Tibial nerve (tissue), 4 donors: ENCODE measurements around the gene CPNE6. TPM values are rescaled to one million over a fixed set of nuclear protein-coding genes. Genes with fewer than 3 reads are reported as not detected.
"Not testable (repeated sequence)": the region's sequence is repeated elsewhere in the genome, so short reads cannot be mapped to it uniquely, and the experiment has no call there.

ENCODE experiments used
- DNase-seq, 2 donors: peaks; one replicate each; pipeline ENCODE4 v3.0.0-alpha.2; 2019; ENCODE audit warnings: low spot score in 2 of 2
- H3K27ac ChIP-seq, 4 donors: fragments of 200-600 bp; sonication (generic) in 3 of 4; one replicate each; pipeline ENCODE4 v1.5.1; 2017 to 2019; ENCODE audit warnings: mild to moderate bottlenecking in 1 of 4
- H3K27me3 ChIP-seq, 2 donors: fragments of 200-600 bp; sonication (generic) in 1 of 2; one replicate each; pipeline versions ENCODE4 v1.5.1 to v1.6.0; 2017 to 2019
- H3K36me3 ChIP-seq, 3 donors: fragments of 200-600 bp; sonication (generic); one replicate each; pipeline ENCODE4 v1.5.1; 2018 to 2019
- H3K4me1 ChIP-seq, 4 donors: fragments of 200-600 bp; sonication (generic) in 3 of 4; one replicate each; pipeline ENCODE4 v1.5.1; 2017 to 2019
- H3K4me3 ChIP-seq, 4 donors: fragments of 200-600 bp; sonication (generic) in 3 of 4; one replicate each; pipeline ENCODE4 v1.5.1; 2017 to 2019; ENCODE audit warnings: mild to moderate bottlenecking in 1 of 4, moderate library complexity in 1 of 4
- H3K9me3 ChIP-seq, 4 donors: fragments of 200-600 bp; sonication (generic) in 3 of 4; one replicate each; pipeline ENCODE4 v1.5.1; 2017 to 2019
- EP300 ChIP-seq, 2 donors: sonication (generic); formaldehyde crosslinking; IDR thresholded peaks; one replicate each; pipeline ENCODE4 v1.6.1; 2017; ENCODE audit warnings: antibody characterized with exemption in 2 of 2, mild to moderate bottlenecking in 1 of 2
- POLR2A ChIP-seq, 2 donors: fragments of 450-650 bp; IDR thresholded peaks; one replicate each; pipeline ENCODE4 v1.6.1; 2017; ENCODE audit warnings: antibody characterized with exemption in 2 of 2, mild to moderate bottlenecking in 2 of 2, moderate library complexity in 2 of 2
- whole genome bisulfite sequencing, 2 donors: methylation state at CpG; one replicate each; pipeline ENCODE4 v1.1.5; 2018; 5-methylcytosine and 5-hydroxymethylcytosine counted together
- total RNA-seq, 4 donors: library from RNA; depleted of rRNA; stranded (reverse); fragments of >200 nt; gene quantifications; one replicate each; pipeline ENCODE4 v1.1.0, GENCODE V29; 2016
- TF ChIP-seq, protein P1 (sequence below), 5 experiments: fragments of 200-600 bp in 3 of 5; fragments of 450-650 bp in 2 of 5; sonication (generic) in 3 of 5; IDR thresholded peaks; one replicate each; pipeline ENCODE4 v1.5.1; 2016 to 2019; ENCODE audit warnings: antibody characterized with exemption in 5 of 5, mild to moderate bottlenecking in 3 of 5, moderate library complexity in 2 of 5

The CPNE6 gene
- total RNA-seq, 4 donors from 2014 or later, result not detected

DNA sequence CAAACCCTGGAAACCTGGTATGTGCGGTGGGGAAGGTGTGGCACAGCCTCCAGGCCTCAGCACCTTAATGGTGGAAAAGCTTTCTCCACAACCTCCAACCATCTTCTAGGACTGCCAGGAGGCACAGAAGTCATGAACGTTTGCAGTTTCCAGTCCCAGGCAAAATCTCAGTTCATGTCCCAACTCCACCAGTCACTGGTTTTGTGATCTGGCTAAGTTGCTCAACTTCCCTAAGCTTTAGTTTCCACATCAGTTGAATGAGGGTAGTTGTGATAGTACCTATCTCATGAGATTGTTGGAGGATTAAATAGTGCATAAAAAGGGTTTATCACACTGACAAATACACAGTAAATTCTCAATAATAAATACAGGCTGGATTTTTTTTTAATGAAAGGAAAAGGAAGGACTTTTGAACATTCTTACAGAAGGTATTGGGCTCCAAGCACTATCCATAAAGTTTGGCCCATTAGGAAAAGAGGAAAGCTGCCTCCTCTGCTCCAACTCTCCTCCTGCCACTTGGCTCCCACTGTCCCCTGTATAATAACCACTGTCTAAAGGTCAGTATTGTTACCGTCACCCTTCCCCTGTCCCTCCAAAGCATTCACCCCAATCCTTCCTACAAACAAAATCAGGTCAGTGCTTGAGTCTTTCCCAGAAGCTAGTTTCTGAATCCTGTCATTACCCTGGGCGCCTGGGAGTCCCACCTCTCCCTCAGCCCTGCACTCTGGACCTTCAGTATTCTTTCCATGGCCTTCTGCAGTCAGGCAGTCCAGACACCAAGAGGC lies 29.0 kb downstream of the CPNE6 start:
- TF ChIP-seq, protein P1, sequence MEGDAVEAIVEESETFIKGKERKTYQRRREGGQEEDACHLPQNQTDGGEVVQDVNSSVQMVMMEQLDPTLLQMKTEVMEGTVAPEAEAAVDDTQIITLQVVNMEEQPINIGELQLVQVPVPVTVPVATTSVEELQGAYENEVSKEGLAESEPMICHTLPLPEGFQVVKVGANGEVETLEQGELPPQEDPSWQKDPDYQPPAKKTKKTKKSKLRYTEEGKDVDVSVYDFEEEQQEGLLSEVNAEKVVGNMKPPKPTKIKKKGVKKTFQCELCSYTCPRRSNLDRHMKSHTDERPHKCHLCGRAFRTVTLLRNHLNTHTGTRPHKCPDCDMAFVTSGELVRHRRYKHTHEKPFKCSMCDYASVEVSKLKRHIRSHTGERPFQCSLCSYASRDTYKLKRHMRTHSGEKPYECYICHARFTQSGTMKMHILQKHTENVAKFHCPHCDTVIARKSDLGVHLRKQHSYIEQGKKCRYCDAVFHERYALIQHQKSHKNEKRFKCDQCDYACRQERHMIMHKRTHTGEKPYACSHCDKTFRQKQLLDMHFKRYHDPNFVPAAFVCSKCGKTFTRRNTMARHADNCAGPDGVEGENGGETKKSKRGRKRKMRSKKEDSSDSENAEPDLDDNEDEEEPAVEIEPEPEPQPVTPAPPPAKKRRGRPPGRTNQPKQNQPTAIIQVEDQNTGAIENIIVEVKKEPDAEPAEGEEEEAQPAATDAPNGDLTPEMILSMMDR (IDR thresholded peaks at IDR 0.05), result no peak
- TF ChIP-seq EP300 (IDR thresholded peaks at IDR 0.05), result no peak
- TF ChIP-seq POLR2A (IDR thresholded peaks at IDR 0.05), result no peak
- Histone ChIP-seq H3K4me1 (peaks cover 0 to 7% (median 3%) of the 10 kb centered on the region in 4 donors), H3K4me3 (no peak overlapping the region), H3K27me3 (no peaks in the 10 kb centered on the region), H3K36me3 (peaks cover 0 to 67% (median 13%) of the 10 kb centered on the region in 3 donors), H3K9me3 (no peaks in the 10 kb centered on the region), H3K27ac (no peak overlapping the region)
- 75 to 79% methylated on average over 4 of the region's 4 CpGs for WGBS, 2 donors
- DNase-seq, result no peak

DNA sequence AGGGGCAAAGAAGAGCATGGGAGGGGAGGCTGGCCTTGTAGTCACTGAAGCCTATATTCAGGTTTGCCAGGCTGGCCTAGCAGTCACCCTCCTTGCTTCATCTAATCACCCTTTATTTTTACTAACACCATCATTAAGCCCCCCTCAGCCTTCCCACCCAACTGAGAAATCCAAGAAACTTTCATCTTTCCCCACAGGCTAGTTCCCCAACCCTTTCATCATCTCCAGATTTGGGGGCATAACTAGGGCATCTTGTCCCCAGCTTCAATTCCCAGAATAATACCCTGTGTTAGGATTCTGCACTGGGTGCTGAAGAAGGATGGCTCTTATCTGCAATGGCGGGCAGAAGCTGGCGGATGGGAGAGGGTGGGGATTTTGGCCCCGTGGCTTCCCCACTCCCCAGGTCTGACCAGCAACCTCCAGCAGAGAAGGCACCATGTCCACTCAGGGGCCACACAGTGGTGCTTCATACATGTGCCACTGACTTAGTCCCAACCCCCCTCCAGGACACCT lies 29.7 kb downstream of the CPNE6 start:
- no peak for DNase-seq
- no peaks in the 10 kb centered on the region for H3K27me3 ChIP-seq
- TF ChIP-seq, protein P1 (IDR thresholded peaks at IDR 0.05), result no peak
- peaks cover 0 to 67% (median 13%) of the 10 kb centered on the region in 3 donors for H3K36me3 ChIP-seq
- no peak overlapping the region for H3K27ac ChIP-seq
- no peak overlapping the region for H3K4me3 ChIP-seq
- peaks cover 0 to under 1% (median 0%) of the 10 kb centered on the region in 4 donors for H3K4me1 ChIP-seq
- 97 to 100% methylated on average over 3 of the region's 3 CpGs for WGBS, 2 donors
- no peaks in the 10 kb centered on the region for H3K9me3 ChIP-seq

- Histone ChIP-seq H3K9me3 (no peaks in the 10 kb centered on the region), H3K27ac (no peak overlapping the region), H3K4me1 (no peaks in the 10 kb centered on the region), H3K4me3 (no peak overlapping the region), H3K36me3 (peaks cover 0 to 67% (median 12%) of the 10 kb centered on the region in 3 donors), H3K27me3 (no peaks in the 10 kb centered on the region)
- TF ChIP-seq EP300 (IDR thresholded peaks at IDR 0.05) (no peak), POLR2A (IDR thresholded peaks at IDR 0.05) (no peak)
- TF ChIP-seq, protein P1 (IDR thresholded peaks at IDR 0.05), result no peak
- no peak for DNase-seq
- WGBS, 2 donors, result 92 to 94% methylated on average over 7 of the region's 7 CpGs
Observed at GRCh38 chr14:24102357-24103048, 31.1 kb downstream of the CPNE6 start.

GRCh38 chr14:24103451-24103850 lies 32.1 kb downstream of the CPNE6 start:
- no peak for DNase-seq
- Histone ChIP-seq H3K27me3 (no peaks in the 10 kb centered on the region), H3K27ac (no peak overlapping the region), H3K4me3 (no peak overlapping the region), H3K9me3 (no peaks in the 10 kb centered on the region), H3K4me1 (peaks cover 0 to 3% (median 0%) of the 10 kb centered on the region in 4 donors), H3K36me3 (peaks cover 0 to 61% (median 8%) of the 10 kb centered on the region in 3 donors)
- 85 to 91% methylated on average over 13 of the region's 13 CpGs for WGBS, 2 donors
- TF ChIP-seq POLR2A (IDR thresholded peaks at IDR 0.05) (no peak), EP300 (IDR thresholded peaks at IDR 0.05) (no peak)
- TF ChIP-seq, protein P1 (IDR thresholded peaks at IDR 0.05), result no peak

- H3K9me3 ChIP-seq, DNase-seq, H3K27me3 ChIP-seq, H3K27ac ChIP-seq, H3K4me3 ChIP-seq: not testable (repeated sequence)
- 91 to 92% methylated on average over 8 of the region's 8 CpGs for WGBS, 2 donors
- Histone ChIP-seq H3K4me1 (peaks cover 0 to 12% (median 0%) of the 10 kb centered on the region in 4 donors), H3K36me3 (peaks cover 0 to 39% (median 0%) of the 10 kb centered on the region in 3 donors)
Observed at GRCh38 chr14:24105609-24106239, 34.4 kb downstream of the CPNE6 start.
